HG02938 (cell line): Measurements from ENCODE around the gene SGIP1.
"Not testable (repeated sequence)": the region's sequence is repeated elsewhere in the genome, so short reads cannot be mapped to it uniquely, and the experiment has no call there.

Experiments used
- ATAC-seq: cut with Tn5 transposase; IDR thresholded peaks from one replicate; pipeline ENCODE4 v1.9.1; 2021; ENCODE audit warnings: mild to moderate bottlenecking, moderate library complexity; ENCODE audit not compliant: unreplicated experiment

Gene SGIP1

DNA sequence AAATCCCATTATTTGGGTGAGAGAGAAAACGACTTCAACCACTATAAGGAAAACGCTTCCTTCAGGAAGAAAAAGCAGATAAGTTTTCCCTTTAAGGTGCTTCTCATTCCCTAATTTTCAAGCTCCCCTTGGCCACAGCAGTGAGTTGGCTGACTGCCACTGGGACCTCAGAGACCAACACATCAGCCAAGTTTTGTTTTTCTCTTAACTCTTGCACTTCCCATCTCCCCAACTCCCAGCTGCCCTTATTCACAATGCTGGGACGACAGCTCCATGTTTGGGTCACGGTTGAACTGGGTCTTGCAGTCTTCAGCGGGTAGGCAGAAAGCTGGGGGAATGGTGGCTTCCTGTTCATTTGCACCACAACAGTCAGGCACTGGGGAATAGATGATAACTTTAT is 18.9 kb downstream of the SGIP1 start:
- no peak for ATAC-seq

GRCh38 chr1:66553846-66554245 is 19.9 kb downstream of the SGIP1 start:
- no peak for ATAC-seq

- ATAC-seq = no peak
Observed at GRCh38 chr1:66556161-66556611, 22.2 kb downstream of the SGIP1 start.

DNA sequence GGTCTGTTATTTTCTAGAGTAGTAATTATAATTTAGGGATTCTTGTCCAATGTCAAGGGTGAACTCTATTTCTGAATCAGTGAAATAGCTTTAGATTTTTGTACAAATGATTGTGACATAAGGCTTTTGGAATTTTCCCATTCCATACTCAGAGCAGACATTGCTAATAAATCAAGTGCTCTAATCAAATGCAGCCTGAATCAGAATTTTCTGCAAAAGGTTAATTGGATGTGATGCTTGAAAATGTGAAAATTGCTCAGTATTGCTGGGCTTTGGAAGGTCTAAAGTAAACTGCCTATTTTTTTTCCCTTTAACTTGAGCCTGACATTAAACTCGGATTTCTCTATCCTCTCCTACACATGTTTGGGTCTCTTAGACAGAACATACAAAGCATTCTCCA is 23.2 kb downstream of the SGIP1 start:
- no peak for ATAC-seq

DNA sequence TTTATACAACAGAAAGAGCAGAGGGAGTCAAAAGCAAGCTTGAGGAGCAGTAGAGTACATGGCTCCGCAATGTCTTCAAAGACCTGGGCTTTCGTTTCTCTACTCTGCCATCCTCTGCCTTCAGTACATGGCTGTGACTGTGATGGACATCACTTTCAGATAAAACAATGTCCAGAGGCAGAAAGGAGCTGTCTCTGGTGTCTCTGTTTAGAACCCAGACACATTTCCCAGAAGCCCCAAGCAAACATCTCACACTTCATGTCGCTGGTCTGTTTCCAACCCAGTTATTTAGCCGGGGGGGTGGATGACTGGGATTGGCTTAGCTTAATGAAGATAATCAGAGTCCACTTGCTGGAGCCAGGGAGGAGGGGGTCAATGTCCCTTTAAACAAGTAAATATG is 25.6 kb downstream of the SGIP1 start:
- no peak for ATAC-seq

DNA sequence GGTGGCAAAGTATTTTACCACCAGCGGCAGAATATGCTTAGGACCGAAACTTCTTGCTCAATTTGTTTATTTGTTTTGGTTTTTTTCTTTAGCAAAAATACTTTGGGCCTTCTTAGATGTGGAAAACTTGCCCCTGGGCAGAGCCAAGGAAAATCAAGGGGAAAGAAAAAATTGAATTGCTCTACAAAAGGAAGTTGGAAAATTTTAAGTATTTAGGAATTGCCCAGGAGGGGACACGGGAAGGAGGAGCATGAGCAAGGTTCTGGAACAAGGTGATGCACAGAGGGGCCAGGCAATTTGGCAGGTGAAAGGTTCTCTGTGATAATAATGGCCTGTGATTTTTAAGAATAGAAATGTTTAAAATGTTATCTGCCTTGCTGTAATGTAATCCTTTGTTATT is 28.6 kb downstream of the SGIP1 start:
- no peak for ATAC-seq

GRCh38 chr1:66563094-66563800 is 29.3 kb downstream of the SGIP1 start:
- no peak for ATAC-seq

GRCh38 chr1:66563941-66564630 is 30.1 kb downstream of the SGIP1 start:
- ATAC-seq = no peak

DNA sequence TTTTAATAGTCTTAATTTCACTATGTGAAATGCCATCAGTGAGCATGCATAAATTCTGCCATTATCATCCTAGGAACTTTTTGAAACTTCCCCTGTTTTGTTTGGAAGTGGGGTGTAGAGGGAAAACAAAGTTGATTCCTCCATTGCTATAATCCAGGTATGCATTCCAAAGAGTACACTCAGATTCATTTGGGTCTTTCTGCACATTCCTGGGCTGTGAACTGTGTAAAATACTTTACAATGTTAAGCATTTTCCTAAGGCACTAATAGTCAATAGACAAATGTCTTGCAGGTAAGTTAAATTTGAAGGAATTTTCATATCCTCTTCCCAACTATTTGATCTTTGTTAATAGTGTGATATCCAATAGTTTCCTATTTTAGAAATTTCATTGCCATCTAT is 36.2 kb downstream of the SGIP1 start:
- no peak for ATAC-seq

DNA sequence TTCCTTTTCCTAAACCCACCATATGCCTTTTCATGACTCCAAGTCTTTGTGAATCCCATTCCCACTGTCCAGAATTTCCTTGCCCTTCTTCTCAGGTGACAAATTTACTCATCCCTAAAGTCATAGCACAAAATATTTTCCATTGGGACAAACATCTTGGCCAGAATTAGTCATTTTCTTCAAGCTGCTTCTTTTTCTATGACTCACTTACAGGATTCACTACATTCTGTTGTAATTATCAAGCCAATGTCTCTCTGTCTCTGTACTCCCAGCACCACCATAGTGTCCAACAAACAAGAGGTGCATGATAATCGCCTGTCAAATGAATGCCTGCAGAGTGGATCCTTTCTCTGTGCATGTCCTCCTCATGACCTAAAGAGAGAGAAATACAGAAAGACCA is 37.8 kb downstream of the SGIP1 start:
- ATAC-seq = no peak

- ATAC-seq = no peak
Observed at GRCh38 chr1:66575739-66576138, 41.8 kb downstream of the SGIP1 start.

DNA sequence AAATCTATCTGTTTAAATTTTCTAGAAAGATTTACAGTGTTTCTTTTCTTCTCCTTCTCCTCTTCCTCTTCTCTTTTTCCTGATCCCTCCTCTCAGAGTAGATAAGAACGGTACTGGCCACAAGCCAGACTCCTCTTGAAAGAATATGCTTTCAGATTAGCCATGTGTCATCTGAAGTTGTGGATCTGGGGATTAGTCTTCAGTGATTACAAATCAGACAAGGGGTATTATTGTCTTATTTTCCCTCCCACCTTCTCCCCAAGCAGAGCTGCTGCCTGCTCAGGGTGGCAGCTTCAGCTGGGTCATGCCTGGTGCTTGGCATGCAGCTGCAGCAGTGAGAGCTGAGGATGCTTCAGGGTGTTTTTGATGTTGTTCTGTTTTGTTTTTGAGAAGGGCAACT is 42.7 kb downstream of the SGIP1 start:
- ATAC-seq = no peak

DNA sequence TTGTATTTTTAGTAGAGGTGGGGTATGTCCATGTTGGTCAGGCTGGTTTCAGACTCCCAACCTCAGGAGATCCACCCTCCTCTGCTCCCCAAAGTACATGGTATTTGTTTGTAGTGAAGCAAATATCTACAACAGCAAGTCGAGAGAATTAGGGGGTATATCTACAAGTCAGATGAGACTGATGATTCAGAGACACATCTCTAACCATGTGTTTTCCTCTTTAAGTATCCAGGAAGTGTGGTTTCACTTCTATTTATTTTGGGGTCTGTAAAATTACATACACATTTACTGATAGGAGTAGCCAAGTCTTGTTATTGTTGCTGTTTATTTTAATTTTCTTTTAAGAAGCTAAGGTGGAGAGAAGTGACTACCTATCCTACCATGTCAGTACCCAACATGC is 44.9 kb downstream of the SGIP1 start:
- ATAC-seq = no peak

DNA sequence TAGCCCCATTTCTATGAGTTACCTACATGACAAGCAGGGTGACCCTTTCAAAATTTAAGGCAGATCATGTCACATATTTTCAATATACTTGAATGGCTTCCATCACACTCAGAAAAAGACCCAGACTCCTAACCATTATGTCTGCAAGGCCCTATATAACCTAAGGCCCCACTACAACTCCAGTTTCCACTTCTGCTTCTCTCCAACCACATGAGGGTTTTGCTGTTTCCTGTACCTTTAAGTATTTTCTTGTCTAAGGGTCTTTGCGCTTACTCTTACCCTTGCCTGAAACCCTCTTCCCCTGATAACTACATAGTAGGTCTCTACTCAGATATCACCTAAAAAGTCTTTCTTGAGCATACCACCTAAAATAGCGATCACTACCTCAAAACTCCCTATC is 46.1 kb downstream of the SGIP1 start:
- no peak for ATAC-seq

GRCh38 chr1:66583021-66583420 is 49.1 kb downstream of the SGIP1 start:
- no peak for ATAC-seq

- no peak for ATAC-seq
Observed at GRCh38 chr1:66585002-66585401, 51.0 kb downstream of the SGIP1 start.

DNA sequence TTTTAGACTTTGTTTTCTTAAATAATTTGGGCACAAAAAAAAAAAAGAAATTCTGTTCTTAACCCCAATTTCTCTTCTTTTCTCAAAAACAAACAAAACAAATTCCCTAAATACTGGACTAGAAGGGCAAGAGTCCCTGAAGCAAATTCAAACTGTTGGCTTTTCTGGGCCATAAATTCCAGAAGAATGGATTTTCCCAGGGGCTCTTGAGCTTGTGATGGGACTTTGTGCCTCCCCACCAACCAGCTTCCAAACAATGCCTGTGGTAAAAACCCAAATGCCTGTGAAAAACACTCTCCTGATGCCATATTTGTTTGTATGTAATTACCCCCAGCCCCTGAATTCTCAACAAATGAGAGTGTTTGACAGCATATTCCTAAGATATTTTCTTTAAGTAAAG is 55.4 kb downstream of the SGIP1 start:
- no peak for ATAC-seq

DNA sequence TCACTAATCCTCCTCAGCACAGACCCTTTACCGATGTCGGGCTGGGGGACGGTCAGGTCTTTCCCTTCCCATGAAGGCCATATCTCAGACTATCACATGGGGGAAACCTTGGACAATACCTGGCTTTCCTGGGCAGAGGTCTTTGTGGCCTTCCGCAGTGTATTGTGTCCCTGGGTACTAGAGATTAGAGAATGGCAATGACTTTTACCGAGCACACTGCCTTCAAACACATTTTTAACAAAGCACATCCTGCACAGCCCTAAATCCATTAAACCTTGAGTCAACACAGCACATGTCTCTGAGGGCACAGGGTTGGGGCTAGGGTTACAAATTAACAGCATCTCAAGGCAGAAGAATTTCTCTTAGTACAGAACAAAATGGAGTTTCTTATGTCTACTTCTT is 58.2 kb downstream of the SGIP1 start:
- ATAC-seq = not testable (repeated sequence)

GRCh38 chr1:66596191-66596590 is 62.2 kb downstream of the SGIP1 start:
- no peak for ATAC-seq

DNA sequence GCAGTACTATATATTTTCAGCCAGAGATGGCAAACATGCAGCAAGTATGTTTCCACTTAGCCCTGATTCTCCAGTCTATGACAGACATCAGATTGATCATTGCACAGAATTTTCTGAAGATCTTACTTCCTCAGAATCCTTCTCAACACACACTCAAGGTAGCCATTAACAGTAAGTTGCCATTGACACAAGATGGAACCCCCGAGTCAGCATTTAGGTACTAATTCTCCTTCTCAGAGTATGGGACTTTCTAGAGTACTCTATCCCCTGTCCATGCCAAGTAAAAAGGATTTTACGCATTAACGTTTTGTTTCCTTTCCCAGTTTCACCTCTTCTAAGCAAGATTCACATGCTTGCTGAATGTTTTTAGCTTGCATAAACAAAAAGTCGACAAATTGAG is 63.5 kb downstream of the SGIP1 start:
- no peak for ATAC-seq

DNA sequence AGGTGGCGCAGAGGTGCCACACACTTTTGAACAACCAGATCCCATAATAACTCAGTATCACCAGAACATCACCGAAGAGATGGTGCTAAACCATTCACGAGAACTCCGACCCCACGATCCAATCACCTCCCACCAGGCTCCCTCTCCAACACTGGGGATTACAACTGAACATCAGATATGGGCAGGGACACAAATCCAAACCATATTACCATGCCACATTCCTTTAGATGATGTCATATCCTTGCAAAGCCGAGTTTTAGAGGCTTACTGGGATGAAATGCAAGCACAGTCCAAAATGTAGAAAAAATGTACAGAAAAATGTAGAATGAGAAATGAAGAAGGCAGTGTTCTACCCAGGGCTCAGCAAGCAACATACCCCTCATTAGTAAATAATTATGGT is 64.7 kb downstream of the SGIP1 start:
- ATAC-seq = no peak

DNA sequence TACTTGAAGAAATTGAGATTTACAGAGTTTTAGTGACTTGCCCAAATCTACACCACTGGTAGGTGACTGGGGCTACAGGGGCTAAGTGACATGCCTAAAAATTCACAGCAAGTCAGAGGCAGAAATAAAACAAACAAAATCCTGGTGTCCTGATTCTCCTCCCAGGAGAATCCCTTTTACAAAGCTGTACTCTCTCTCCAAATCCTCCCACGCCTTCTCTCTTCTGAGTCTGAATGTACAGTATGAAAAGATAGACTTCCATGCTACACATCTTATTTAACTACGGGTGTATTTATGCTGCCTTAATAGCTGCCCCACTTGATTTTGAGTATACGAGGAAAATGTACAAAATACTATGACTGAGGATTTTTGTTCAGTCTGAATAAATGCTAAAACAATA is 65.4 kb downstream of the SGIP1 start:
- no peak for ATAC-seq
